Measurements from ENCODE around the gene TRIOBP.

TRIOBP gene

DNA sequence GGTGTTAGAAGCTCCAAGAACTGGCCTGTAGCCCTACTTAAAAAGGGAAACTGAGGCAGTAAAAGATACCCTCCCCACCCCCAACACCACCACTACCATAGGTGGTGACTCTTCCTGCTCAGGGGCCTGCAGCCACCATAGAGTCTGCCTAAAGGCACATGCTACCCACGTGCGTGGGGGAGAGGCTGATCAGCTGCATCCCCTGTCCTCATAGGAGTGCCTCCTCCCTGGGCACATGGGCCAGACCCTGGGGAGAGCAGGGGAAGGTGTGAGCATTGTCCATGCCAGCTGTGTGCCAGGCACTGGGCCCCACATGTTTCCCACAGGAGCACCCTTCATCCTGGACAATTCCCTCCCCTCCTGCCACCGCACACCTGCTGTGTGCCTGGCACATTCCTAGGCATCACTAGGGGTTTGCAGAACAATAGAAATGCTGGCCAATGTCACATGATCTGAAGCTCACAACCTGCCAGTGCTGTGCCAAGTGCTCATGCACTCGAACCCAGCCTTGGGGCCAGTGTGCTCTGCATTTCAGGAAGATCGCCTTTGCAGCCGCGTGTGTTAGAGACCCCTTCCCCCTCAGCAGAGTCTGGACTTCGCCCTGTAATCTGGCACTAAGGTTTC is 69.2 kb downstream of the TRIOBP start:
- DNase-seq (ENCODE audit: low spot score) (no peak), ATAC-seq (ENCODE audit: low read depth) (no peak)
- Histone ChIP-seq H3K9me3 (ENCODE audit: severe bottlenecking) (no peaks in the 10 kb centered on the region), H3K27me3 (ENCODE audit: insufficient read depth, poor library complexity, severe bottlenecking) (no peaks in the 10 kb centered on the region), H3K4me3 (ENCODE audit: severe bottlenecking) (no peak overlapping the region), H3K27ac (ENCODE audit: poor library complexity, severe bottlenecking) (no peak overlapping the region), H3K36me3 (ENCODE audit: low read depth) (peaks cover 63% of the 10 kb centered on the region), H3K4me1 (ENCODE audit: insufficient read depth, poor library complexity, severe bottlenecking) (peaks cover 6% of the 10 kb centered on the region)
- TF ChIP-seq, protein P1, sequence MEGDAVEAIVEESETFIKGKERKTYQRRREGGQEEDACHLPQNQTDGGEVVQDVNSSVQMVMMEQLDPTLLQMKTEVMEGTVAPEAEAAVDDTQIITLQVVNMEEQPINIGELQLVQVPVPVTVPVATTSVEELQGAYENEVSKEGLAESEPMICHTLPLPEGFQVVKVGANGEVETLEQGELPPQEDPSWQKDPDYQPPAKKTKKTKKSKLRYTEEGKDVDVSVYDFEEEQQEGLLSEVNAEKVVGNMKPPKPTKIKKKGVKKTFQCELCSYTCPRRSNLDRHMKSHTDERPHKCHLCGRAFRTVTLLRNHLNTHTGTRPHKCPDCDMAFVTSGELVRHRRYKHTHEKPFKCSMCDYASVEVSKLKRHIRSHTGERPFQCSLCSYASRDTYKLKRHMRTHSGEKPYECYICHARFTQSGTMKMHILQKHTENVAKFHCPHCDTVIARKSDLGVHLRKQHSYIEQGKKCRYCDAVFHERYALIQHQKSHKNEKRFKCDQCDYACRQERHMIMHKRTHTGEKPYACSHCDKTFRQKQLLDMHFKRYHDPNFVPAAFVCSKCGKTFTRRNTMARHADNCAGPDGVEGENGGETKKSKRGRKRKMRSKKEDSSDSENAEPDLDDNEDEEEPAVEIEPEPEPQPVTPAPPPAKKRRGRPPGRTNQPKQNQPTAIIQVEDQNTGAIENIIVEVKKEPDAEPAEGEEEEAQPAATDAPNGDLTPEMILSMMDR (IDR thresholded peaks at IDR 0.05; ENCODE audit: poor library complexity, severe bottlenecking): no peak

DNA sequence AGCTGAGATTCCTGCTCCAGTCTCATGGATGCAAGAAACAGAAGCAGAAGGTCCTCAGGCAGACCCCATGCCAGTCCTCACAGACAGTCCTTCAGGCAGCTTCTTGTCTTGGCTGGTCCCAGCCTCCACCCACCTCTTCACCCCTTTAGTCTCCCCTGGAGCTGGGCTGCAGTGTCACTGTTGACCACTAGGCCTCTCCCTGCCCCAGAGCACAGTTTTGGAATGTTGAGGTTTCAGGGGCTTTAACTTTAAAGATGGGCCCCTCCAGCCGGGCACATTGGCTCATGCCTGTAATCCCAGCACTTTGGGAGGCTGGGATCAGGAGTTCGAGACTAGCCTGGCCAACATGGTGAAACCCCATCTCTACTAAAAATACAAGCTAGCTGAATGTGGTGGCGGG is 71.4 kb downstream of the TRIOBP start:
- no peaks in the 10 kb centered on the region for H3K27me3 ChIP-seq (ENCODE audit: insufficient read depth, poor library complexity, severe bottlenecking)
- H3K36me3 ChIP-seq (ENCODE audit: low read depth): peaks cover 73% of the 10 kb centered on the region
- no peak overlapping the region for H3K4me3 ChIP-seq (ENCODE audit: severe bottlenecking)
- no peaks in the 10 kb centered on the region for H3K4me1 ChIP-seq (ENCODE audit: insufficient read depth, poor library complexity, severe bottlenecking)
- ATAC-seq (ENCODE audit: low read depth): no peak; the same call in 2 of the 3 replicates
- no peak for DNase-seq (ENCODE audit: low spot score)
- TF ChIP-seq, protein P1 (IDR thresholded peaks at IDR 0.05; ENCODE audit: poor library complexity, severe bottlenecking): no peak
- no peak overlapping the region for H3K27ac ChIP-seq (ENCODE audit: poor library complexity, severe bottlenecking)
- H3K9me3 ChIP-seq (ENCODE audit: severe bottlenecking): no peaks in the 10 kb centered on the region

DNA sequence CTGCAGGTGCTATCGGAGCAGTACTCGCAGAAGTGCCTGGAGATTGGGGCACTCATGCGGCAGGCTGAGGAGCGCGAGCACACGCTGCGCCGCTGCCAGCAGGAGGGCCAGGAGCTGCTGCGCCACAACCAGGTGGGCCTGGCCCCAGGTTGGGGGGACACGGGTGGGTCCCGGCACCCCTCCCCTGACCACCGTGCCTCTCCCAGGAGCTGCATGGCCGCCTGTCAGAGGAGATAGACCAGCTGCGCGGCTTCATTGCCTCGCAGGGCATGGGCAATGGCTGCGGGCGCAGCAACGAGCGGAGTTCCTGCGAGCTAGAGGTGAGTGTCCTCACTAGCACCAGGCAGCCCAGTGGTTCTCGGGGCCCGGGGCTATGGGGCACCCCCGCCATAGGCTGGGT is 72.2 kb downstream of the TRIOBP start:
- no peaks in the 10 kb centered on the region for H3K27me3 ChIP-seq (ENCODE audit: insufficient read depth, poor library complexity, severe bottlenecking)
- H3K36me3 ChIP-seq (ENCODE audit: low read depth): peaks cover 71% of the 10 kb centered on the region
- no peak for DNase-seq (ENCODE audit: low spot score)
- no peak overlapping the region for H3K27ac ChIP-seq (ENCODE audit: poor library complexity, severe bottlenecking)
- H3K4me1 ChIP-seq (ENCODE audit: insufficient read depth, poor library complexity, severe bottlenecking): no peaks in the 10 kb centered on the region
- H3K9me3 ChIP-seq (ENCODE audit: severe bottlenecking): no peaks in the 10 kb centered on the region
- no peak for ATAC-seq (ENCODE audit: low read depth)
- TF ChIP-seq, protein P1 (IDR thresholded peaks at IDR 0.05; ENCODE audit: poor library complexity, severe bottlenecking): no peak
- H3K4me3 ChIP-seq (ENCODE audit: severe bottlenecking): no peak overlapping the region

DNA sequence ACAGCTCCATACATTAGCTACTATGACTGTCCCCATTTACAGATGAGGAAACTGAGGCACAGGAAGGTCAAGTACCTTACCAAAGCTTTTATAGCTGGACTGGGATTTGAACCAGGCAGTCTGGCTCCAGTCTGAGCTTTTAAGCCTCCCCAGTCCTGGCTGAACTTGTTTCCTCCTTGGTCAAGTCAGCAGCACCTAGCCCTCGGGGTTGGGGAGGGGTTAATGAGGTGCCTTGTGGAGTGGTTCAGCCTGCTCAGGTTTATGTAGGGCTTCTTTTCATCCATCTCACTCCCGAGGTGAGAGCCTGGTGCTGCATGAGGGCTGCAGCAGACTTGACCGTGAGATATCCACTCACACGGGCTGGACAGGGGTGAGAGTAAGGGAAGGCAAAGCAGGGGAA is 74.2 kb downstream of the TRIOBP start:
- TF ChIP-seq, protein P1 (IDR thresholded peaks at IDR 0.05; ENCODE audit: poor library complexity, severe bottlenecking): no peak
- no peak for ATAC-seq (ENCODE audit: low read depth)

DNA sequence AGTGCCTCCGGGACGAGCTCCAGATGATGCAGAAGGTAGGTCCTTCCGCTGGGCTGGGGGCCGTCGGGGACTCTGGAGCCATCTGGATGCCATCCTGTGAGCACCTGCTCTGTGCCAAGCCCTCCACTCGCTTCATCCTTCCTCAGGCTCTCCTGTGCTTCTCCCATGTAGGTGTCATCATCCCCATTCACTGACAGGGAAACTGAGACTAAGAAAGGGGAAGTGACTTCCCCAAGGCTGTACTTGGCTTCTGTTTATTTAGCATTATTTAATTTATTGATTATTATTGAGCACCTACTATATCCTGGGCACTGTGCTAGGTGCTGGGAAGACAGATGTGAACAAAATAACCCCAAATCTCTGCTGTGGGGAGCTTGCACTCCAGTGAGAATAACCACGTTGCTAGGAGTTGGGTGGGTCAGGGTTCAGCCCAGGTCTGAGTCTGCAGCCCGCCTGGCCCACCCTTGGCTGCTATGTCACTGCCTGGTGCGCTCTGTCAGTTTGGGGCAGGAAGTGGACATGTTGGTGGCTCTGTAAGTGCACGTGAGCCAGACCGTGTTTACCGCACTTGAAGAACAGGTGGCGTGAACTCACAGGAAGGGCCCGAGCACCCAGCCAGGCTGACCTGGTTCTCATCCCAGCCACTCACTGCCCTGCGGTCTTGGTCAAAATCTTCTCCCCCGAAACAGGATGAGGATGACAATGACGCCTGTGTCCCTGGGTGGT is 75.0 kb downstream of the TRIOBP start:
- no peak overlapping the region for H3K4me3 ChIP-seq (ENCODE audit: severe bottlenecking)
- H3K27ac ChIP-seq (ENCODE audit: poor library complexity, severe bottlenecking): no peak overlapping the region
- DNase-seq (ENCODE audit: low spot score) (no peak), ATAC-seq (ENCODE audit: low read depth) (no peak)
- H3K36me3 ChIP-seq (ENCODE audit: low read depth): peaks cover 54% of the 10 kb centered on the region
- no peaks in the 10 kb centered on the region for H3K9me3 ChIP-seq (ENCODE audit: severe bottlenecking)
- TF ChIP-seq, protein P1 (IDR thresholded peaks at IDR 0.05; ENCODE audit: poor library complexity, severe bottlenecking): no peak
- H3K4me1 ChIP-seq (ENCODE audit: insufficient read depth, poor library complexity, severe bottlenecking): peaks cover 13% of the 10 kb centered on the region
- H3K27me3 ChIP-seq (ENCODE audit: insufficient read depth, poor library complexity, severe bottlenecking): no peaks in the 10 kb centered on the region

More for the DNA sequence above, 74.2 kb downstream of the TRIOBP start:
- Histone ChIP-seq H3K9me3 (ENCODE audit: severe bottlenecking) (no peaks in the 10 kb centered on the region), H3K36me3 (ENCODE audit: low read depth) (peaks cover 54% of the 10 kb centered on the region), H3K4me1 (ENCODE audit: insufficient read depth, poor library complexity, severe bottlenecking) (peaks cover 5% of the 10 kb centered on the region), H3K27me3 (ENCODE audit: insufficient read depth, poor library complexity, severe bottlenecking) (no peaks in the 10 kb centered on the region), H3K27ac (ENCODE audit: poor library complexity, severe bottlenecking) (no peak overlapping the region), H3K4me3 (ENCODE audit: severe bottlenecking) (no peak overlapping the region)
- DNase-seq (ENCODE audit: low spot score): no peak

Measured in RWPE2 (cell line).